Astrocyte (in vitro differentiated cells and primary cell): ENCODE measurements around the gene DNAJC5. TPM values are rescaled to one million over a fixed set of nuclear protein-coding genes. Genes with fewer than 3 reads are reported as not detected.

Experiments used
- DNase-seq: peaks from one replicate; pipeline ENCODE4 v3.0.0-alpha.2; 2010; ENCODE audit warnings: low read depth
- FAIRE-seq: peaks from 2 replicates; lab custom pipeline; 2011; peaks lifted over from hg19 to GRCh38; lab: Jason Lieb, UNC
- H2AFZ ChIP-seq: 2 replicates; pipeline ENCODE4 v1.6.0; 2012; ENCODE audit warnings: low read depth, low read length, inconsistent platforms
- H3K27ac ChIP-seq: 2 replicates; pipeline ENCODE4 v1.5.1; 2011; ENCODE audit warnings: low read depth, low read length, inconsistent platforms
- H3K27me3 ChIP-seq: 2 replicates; pipeline ENCODE4 v1.6.0; 2011; ENCODE audit warnings: low read length, inconsistent platforms; ENCODE audit not compliant: insufficient read depth
- H3K36me3 ChIP-seq: 2 replicates; pipeline ENCODE4 v1.5.1; 2011; ENCODE audit warnings: low read length, inconsistent platforms; ENCODE audit not compliant: insufficient read depth
- H3K4me1 ChIP-seq: 2 replicates; pipeline ENCODE4 v1.5.1; 2011; ENCODE audit warnings: low read length, inconsistent platforms; ENCODE audit not compliant: insufficient read depth
- H3K4me2 ChIP-seq: 2 replicates; pipeline ENCODE4 v1.6.0; 2012; ENCODE audit warnings: low read length, inconsistent platforms
- H3K4me3 ChIP-seq: 2 replicates; pipeline ENCODE4 v1.5.1; 2011; ENCODE audit warnings: low read depth, mild to moderate bottlenecking, low read length, inconsistent platforms; ENCODE audit not compliant: insufficient read depth
- H3K79me2 ChIP-seq: 2 replicates; pipeline ENCODE4 v1.6.0; 2012; ENCODE audit warnings: mild to moderate bottlenecking, low read length, inconsistent platforms; ENCODE audit not compliant: insufficient read depth
- H3K9ac ChIP-seq: 2 replicates; pipeline ENCODE4 v1.6.0; 2012; ENCODE audit warnings: mild to moderate bottlenecking, low read length, inconsistent platforms
- H3K9me3 ChIP-seq: 2 replicates; pipeline ENCODE4 v1.5.1; 2012; ENCODE audit warnings: low read depth, mild to moderate bottlenecking, low read length, inconsistent platforms; ENCODE audit not compliant: insufficient read depth
- H4K20me1 ChIP-seq: 2 replicates; pipeline ENCODE4 v1.6.0; 2012; ENCODE audit warnings: low read length, inconsistent platforms; ENCODE audit not compliant: insufficient read depth
- H3K27ac Mint-ChIP-seq: one replicate; pipeline ENCODE4 v1.8.0; 2021; ENCODE audit warnings: mild to moderate bottlenecking, mixed read lengths; ENCODE audit not compliant: unreplicated experiment
- H3K27me3 Mint-ChIP-seq: one replicate; pipeline ENCODE4 v1.8.0; 2021; ENCODE audit warnings: low read depth, mixed read lengths; ENCODE audit not compliant: unreplicated experiment
- H3K36me3 Mint-ChIP-seq: one replicate; pipeline ENCODE4 v1.8.0; 2021; ENCODE audit warnings: low read depth, mixed read lengths; ENCODE audit not compliant: unreplicated experiment
- H3K4me1 Mint-ChIP-seq: one replicate; pipeline ENCODE4 v1.8.0; 2021; ENCODE audit warnings: low read depth, mixed read lengths; ENCODE audit not compliant: unreplicated experiment
- H3K4me3 Mint-ChIP-seq: one replicate; pipeline ENCODE4 v1.8.0; 2021; ENCODE audit warnings: mild to moderate bottlenecking, moderate library complexity, mixed read lengths; ENCODE audit not compliant: unreplicated experiment
- H3K9me3 Mint-ChIP-seq: one replicate; pipeline ENCODE4 v1.8.0; 2021; ENCODE audit warnings: mild to moderate bottlenecking, mixed read lengths; ENCODE audit not compliant: unreplicated experiment
- CTCF ChIP-seq: IDR thresholded peaks from 2 replicates; pipeline ENCODE4 v1.5.1; 2011; ENCODE audit warnings: low read depth, mild to moderate bottlenecking, inconsistent platforms, low read length, moderate library complexity; ENCODE audit not compliant: insufficient read depth
- EZH2 ChIP-seq: IDR thresholded peaks from 2 replicates; pipeline ENCODE4 v1.6.1; 2012; ENCODE audit warnings: mild to moderate bottlenecking, low read length, inconsistent platforms; ENCODE audit not compliant: insufficient read depth
- total RNA-seq: library from RNA; stranded (reverse); gene quantifications from 2 replicates; pipeline ENCODE4 v1.2.1, GENCODE V29; 2021

Gene DNAJC5
- total RNA-seq, 1 donor from 2014 or later = 64.6 TPM

GRCh38 chr20:63883201-63883593 is 11.7 kb upstream of the DNAJC5 start:
- peaks cover 82% of the 10 kb centered on the region for H4K20me1 ChIP-seq
- H3K4me3 ChIP-seq = no peak overlapping the region
- Mint-ChIP-seq H3K4me3 (no peak overlapping the region), H3K9me3 (no peaks in the 10 kb centered on the region), H3K4me1 (no peaks in the 10 kb centered on the region), H3K27me3 (no peaks in the 10 kb centered on the region), H3K27ac (no peak overlapping the region), H3K36me3 (peaks cover 14% of the 10 kb centered on the region)
- H3K9ac ChIP-seq = no peak overlapping the region
- no peak overlapping the region for H3K27ac ChIP-seq
- H3K4me2 ChIP-seq = no peak overlapping the region
- no peak for TF ChIP-seq EZH2
- TF ChIP-seq CTCF = no peak
- H3K36me3 ChIP-seq = peaks cover 16% of the 10 kb centered on the region
- no peaks in the 10 kb centered on the region for H3K9me3 ChIP-seq
- H3K4me1 ChIP-seq = no peaks in the 10 kb centered on the region
- FAIRE-seq (no peak), DNase-seq (no peak)
- H3K27me3 ChIP-seq = no peaks in the 10 kb centered on the region
- H3K79me2 ChIP-seq = peaks cover 71% of the 10 kb centered on the region
- no peak overlapping the region for H2AFZ ChIP-seq

GRCh38 chr20:63884506-63885263 is 10.2 kb upstream of the DNAJC5 start:
- peaks cover 13% of the 10 kb centered on the region for H3K36me3 Mint-ChIP-seq
- no peak for FAIRE-seq

More at GRCh38 chr20:63884506-63885263, 10.2 kb upstream of the DNAJC5 start:
- H3K36me3 ChIP-seq = peaks cover 21% of the 10 kb centered on the region
- no peak for DNase-seq
- Mint-ChIP-seq H3K27me3 (no peaks in the 10 kb centered on the region), H3K4me1 (no peaks in the 10 kb centered on the region), H3K27ac (no peak overlapping the region), H3K4me3 (no peak overlapping the region), H3K9me3 (no peaks in the 10 kb centered on the region)
- peaks cover 81% of the 10 kb centered on the region for H4K20me1 ChIP-seq
- no peaks in the 10 kb centered on the region for H3K4me1 ChIP-seq
- H3K4me2 ChIP-seq = no peak overlapping the region
- no peak overlapping the region for H3K4me3 ChIP-seq
- no peaks in the 10 kb centered on the region for H3K27me3 ChIP-seq
- H3K79me2 ChIP-seq = peaks cover 63% of the 10 kb centered on the region
- no peak overlapping the region for H3K27ac ChIP-seq
- TF ChIP-seq EZH2 (no peak), CTCF (no peak)
- H3K9me3 ChIP-seq = no peaks in the 10 kb centered on the region
- H2AFZ ChIP-seq = no peak overlapping the region
- H3K9ac ChIP-seq = no peak overlapping the region
